IMR-90 (cell line): ENCODE measurements around the gene ANTXR1. TPM values are rescaled to one million over a fixed set of nuclear protein-coding genes. Genes with fewer than 3 reads are reported as not detected.

Source experiments
- ATAC-seq: fragments of 200-7000 bp; cut with Tn5 transposase; 2 replicates; pipeline ENCODE4 v1.9.1; 2020; ENCODE audit warnings: low read depth, mild to moderate bottlenecking, moderate library complexity
- BruUV-seq: library from RNA; stranded (reverse); fragments of 400-500 nt; replicated peaks from 2 replicates; lab custom pipeline; 2021; lab: Mats Ljungman, UMichigan
- CTCF ChIA-PET: fragments of 300-600 bp; formaldehyde crosslinking; extraction: SDS; loops from one replicate; lab custom pipeline; 2021; ENCODE audit warnings: antibody characterized with exemption; lab: Yijun Ruan, JAX
- POLR2A ChIA-PET: fragments of 300-600 bp; sonication (Branson Sonifier 250); formaldehyde crosslinking; loops from one replicate; lab custom pipeline; 2022; ENCODE audit warnings: antibody characterized with exemption; ENCODE audit not compliant: unreplicated experiment; lab: Charles Lee
- DNase-seq: peaks from one replicate; pipeline ENCODE4 v3.0.0; 2013
- H2AFZ ChIP-seq: replicated peaks from 2 replicates; pipeline ENCODE3; 2013; ENCODE audit warnings: low read length, mild to moderate bottlenecking; ENCODE audit not compliant: poor library complexity
- H2AK5ac ChIP-seq: 2 replicates; pipeline ENCODE4 v1.6.1; 2013; ENCODE audit warnings: low read depth, low read length, inconsistent platforms
- H2AK9ac ChIP-seq: replicated peaks from 2 replicates; pipeline ENCODE3; 2013; ENCODE audit warnings: mild to moderate bottlenecking, low read depth, low read length, moderate library complexity; ENCODE audit not compliant: poor library complexity
- H2BK120ac ChIP-seq: 2 replicates; pipeline ENCODE4 v1.6.1; 2013; ENCODE audit warnings: low read depth, low read length, inconsistent platforms
- H2BK15ac ChIP-seq: 3 replicates; pipeline ENCODE4 v1.6.1; 2013; ENCODE audit warnings: low read depth, low read length, inconsistent platforms
- H2BK20ac ChIP-seq: 2 replicates; pipeline ENCODE4 v1.6.1; 2013; ENCODE audit warnings: low read depth, mild to moderate bottlenecking, inconsistent platforms, low read length, moderate library complexity
- H2BK5ac ChIP-seq: 2 replicates; pipeline ENCODE4 v1.6.1; 2013; ENCODE audit warnings: mild to moderate bottlenecking, low read depth, low read length, inconsistent platforms; ENCODE audit not compliant: poor library complexity, severe bottlenecking
- H3K14ac ChIP-seq: replicated peaks from 2 replicates; pipeline ENCODE4 v1.6.1; 2013; ENCODE audit warnings: low read depth, low read length, inconsistent platforms
- H3K18ac ChIP-seq: 2 replicates; pipeline ENCODE4 v1.6.1; 2013; ENCODE audit warnings: low read depth, low read length, control low read depth
- H3K23ac ChIP-seq: 2 replicates; pipeline ENCODE4 v1.6.1; 2013; ENCODE audit warnings: low read depth, low read length, inconsistent platforms
- H3K27ac ChIP-seq: 2 replicates; pipeline ENCODE4 v1.5.1; 2013; ENCODE audit warnings: mild to moderate bottlenecking, control low read depth, low read length; ENCODE audit not compliant: insufficient read depth
- H3K27me3 ChIP-seq: 2 replicates; pipeline ENCODE4 v1.6.1; 2013; ENCODE audit warnings: low read length; ENCODE audit not compliant: control insufficient read depth, insufficient read depth
- H3K36me3 ChIP-seq: 2 replicates; pipeline ENCODE4 v1.6.1; 2013; ENCODE audit warnings: low read length, mixed read lengths; ENCODE audit not compliant: control insufficient read depth, insufficient read depth
- H3K4ac ChIP-seq: 2 replicates; pipeline ENCODE4 v1.6.1; 2013; ENCODE audit warnings: low read depth, low read length, inconsistent platforms
- H3K4me1 ChIP-seq: 2 replicates; pipeline ENCODE4 v1.6.1; 2013; ENCODE audit warnings: low read length, mixed read lengths; ENCODE audit not compliant: control insufficient read depth, insufficient read depth
- H3K4me2 ChIP-seq: 2 replicates; pipeline ENCODE4 v1.6.1; 2013; ENCODE audit warnings: low read depth, mild to moderate bottlenecking, control low read depth, low read length, moderate library complexity
- H3K4me3 ChIP-seq: 2 replicates; pipeline ENCODE4 v1.5.1; 2013; ENCODE audit warnings: low read depth, mild to moderate bottlenecking, control low read depth, low read length, moderate library complexity; ENCODE audit not compliant: insufficient read depth
- H3K56ac ChIP-seq: 2 replicates; pipeline ENCODE4 v1.6.1; 2013; ENCODE audit warnings: low read length, inconsistent platforms; ENCODE audit not compliant: insufficient read depth; ENCODE audit errors: extremely low read depth
- H3K79me1 ChIP-seq, 2 experiments: 2 replicates each; pipeline ENCODE4 v1.6.1; 2013; ENCODE audit warnings: low read length in 2 of 2, inconsistent platforms in 1 of 2, low read depth in 1 of 2
- H3K9ac ChIP-seq: 2 replicates; pipeline ENCODE4 v1.6.1; 2013; ENCODE audit warnings: low read depth, low read length, control low read depth
- H3K9me1 ChIP-seq: 2 replicates; pipeline ENCODE4 v1.6.1; 2013; ENCODE audit warnings: low read length, inconsistent platforms; ENCODE audit not compliant: insufficient read depth
- H3K9me3 ChIP-seq: 2 replicates; pipeline ENCODE4 v1.6.1; 2013; ENCODE audit warnings: low read length; ENCODE audit not compliant: control insufficient read depth, insufficient read depth
- H4K20me1 ChIP-seq: 2 replicates; pipeline ENCODE4 v1.6.1; 2013; ENCODE audit warnings: low read length, inconsistent platforms; ENCODE audit not compliant: insufficient read depth
- H4K5ac ChIP-seq: 2 replicates; pipeline ENCODE4 v1.6.1; 2013; ENCODE audit warnings: mild to moderate bottlenecking, low read depth, low read length, control low read depth
- H4K8ac ChIP-seq, 2 experiments: 2 replicates each; pipeline ENCODE4 v1.6.1; 2013; ENCODE audit warnings: low read depth in 2 of 2, low read length in 2 of 2, control low read depth in 1 of 2, inconsistent platforms in 1 of 2
- H4K91ac ChIP-seq: 2 replicates; pipeline ENCODE4 v1.6.1; 2013; ENCODE audit warnings: low read depth, low read length, inconsistent platforms; ENCODE audit not compliant: insufficient read depth
- MAFK ChIP-seq: IDR thresholded peaks from 2 replicates; pipeline ENCODE4 v1.6.1; 2012; ENCODE audit warnings: low read depth, low read length, improper control_type of control experiment
- MXI1 ChIP-seq: IDR thresholded peaks from 2 replicates; pipeline ENCODE4 v1.6.1; 2012; ENCODE audit warnings: low read depth, mild to moderate bottlenecking, low read length, moderate library complexity, borderline replicate concordance
- POLR2A ChIP-seq: IDR thresholded peaks from 2 replicates; pipeline ENCODE4 v1.6.1; 2012; ENCODE audit warnings: mild to moderate bottlenecking, low read depth, low read length
- SMC3 ChIP-seq: fragments of 150-350 bp; IDR thresholded peaks from 2 replicates; pipeline ENCODE4 v1.6.1; 2016; ENCODE audit warnings: low read depth, mild to moderate bottlenecking, antibody characterized with exemption, low read length, moderate library complexity
- WGBS, 2 experiments: methylation state at CpG; one replicate each; pipeline versions ENCODE4 v1.1.5 to v1.1.7; 2013; ENCODE audit warnings: missing lambda C conversion rate in 2 of 2; ENCODE audit not compliant: insufficient read length in 1 of 2; ENCODE audit errors: extremely low coverage in 2 of 2; 5-methylcytosine and 5-hydroxymethylcytosine counted together
- dilution Hi-C: fragments of 300-500 bp; cut with HindIII; formaldehyde crosslinking; loops from one replicate; pipeline ENCODE4 v1.14.3; 2018; ENCODE audit warnings: low sequenced_read_pairs; ENCODE audit not compliant: unreplicated experiment
- in situ Hi-C: fragments of 300-500 bp; cut with MboI; formaldehyde crosslinking; loops from 3 replicates; pipeline ENCODE4 v1.14.3; 2019; ENCODE audit warnings: low sequenced_read_pairs, inconsistent platforms, mixed read lengths
- intact Hi-C: fragments of 100-400 bp; cut with micrococcal nuclease; formaldehyde crosslinking; loops from 2 replicates; pipeline ENCODE4 v1.10.0; 2022
- polyA plus RNA-seq, 3 experiments: library from polyadenylated mRNA; depleted of rRNA; stranded (reverse); fragments of >200 nt; gene quantifications; 2 replicates each; pipeline ENCODE4 v1.2.3, GENCODE V29; 2012; ENCODE audit warnings: low replicate concordance in 1 of 3
- total RNA-seq: library from RNA; depleted of rRNA; stranded (reverse); fragments of >200 nt; gene quantifications from 2 replicates; pipeline ENCODE4 v1.2.3, GENCODE V29; 2012

The ANTXR1 gene
- total and polyA plus RNA-seq, 2 of the 4 experiments (the other 2 are of a cell fraction): 27.2 to 36.9 TPM

GRCh38 chr2:69241664-69242514 lies 228.9 kb downstream of the ANTXR1 start:
- Histone ChIP-seq H2BK20ac (peak overlapping the region; percentile 93), H2BK5ac (peak overlapping the region; percentile 84), H4K8ac (peak overlapping the region; percentile 89 to 93), H3K14ac (peak overlapping the region; percentile 85), H2AK5ac (peak overlapping the region; percentile 98), H3K27ac (peak overlapping the region; percentile 98), H3K9me3 (no peaks in the 10 kb centered on the region), H3K56ac (peak overlapping the region; percentile 71; the same call in 1 of the 2 replicates), H3K4ac (peak overlapping the region; percentile 96), H2BK15ac (peak overlapping the region; percentile 98), H3K23ac (peak overlapping the region; percentile 90), H3K4me3 (no peak overlapping the region), H3K9ac (peak overlapping the region; percentile 41), H4K91ac (peak overlapping the region; percentile 91), H3K4me1 (peaks cover 42% of the 10 kb centered on the region), H3K18ac (peak overlapping the region; percentile 100), H4K5ac (peak overlapping the region; percentile 100), H3K4me2 (no peak overlapping the region), H2AK9ac (no peak overlapping the region), H4K20me1 (no peaks in the 10 kb centered on the region), H3K79me1 (peaks cover 21 to 58% of the 10 kb centered on the region in 2 experiments; a peak in 3 of 4 replicates), H3K36me3 (peaks cover 46% of the 10 kb centered on the region), H3K27me3 (no peaks in the 10 kb centered on the region), H2BK120ac (peak overlapping the region; percentile 96), H2AFZ (no peak overlapping the region), H3K9me1 (peaks cover 40% of the 10 kb centered on the region)
- POLR2A ChIA-PET: interaction anchor here (0.6 to 1.2 kb wide), 3 partner anchors 20 to 64 kb away, joined by 3 to 4 read pairs (median 3); no protein-coding TSS in a partner anchor
- CTCF ChIA-PET: interaction anchor here (1.1 to 1.6 kb wide), 3 partner anchors 57 to 227 kb away, joined by 3 read pairs; no protein-coding TSS in a partner anchor
- TF ChIP-seq MAFK (no peak), SMC3 (no peak), POLR2A (0 out of 2 replicates have a peak, but pooled peaks have one; percentile 20), MXI1 (no peak)
- in situ Hi-C loops: no loop called here
- no TSS peak for BruUV-seq
- ATAC-seq: no peak
- dilution Hi-C loops: no loop called here
- no CpG with 5 or more reads among the region's 9 CpGs for WGBS, 2 experiments
- intact Hi-C loops: loop anchor here (5.0 kb wide), 1 partner anchor 65 kb away; no protein-coding TSS in a partner anchor
- DNase-seq: no peak
